Stimulated activated CD8-positive, alpha-beta memory T cell treated with anti-CD3 and anti-CD28 coated beads, Interleukin-2, amount 100 ng/mL, for 1 hour (primary cell): Measurements from ENCODE around the gene YJU2.
"Not testable (repeated sequence)": the region's sequence is repeated elsewhere in the genome, so short reads cannot be mapped to it uniquely, and the experiment has no call there.

Source experiments
- DNase-seq, 2 donors: peaks; one replicate each; pipeline ENCODE4 v3.0.0-alpha.2; 2020; ENCODE audit warnings: low read depth in 2 of 2

YJU2 gene

DNA sequence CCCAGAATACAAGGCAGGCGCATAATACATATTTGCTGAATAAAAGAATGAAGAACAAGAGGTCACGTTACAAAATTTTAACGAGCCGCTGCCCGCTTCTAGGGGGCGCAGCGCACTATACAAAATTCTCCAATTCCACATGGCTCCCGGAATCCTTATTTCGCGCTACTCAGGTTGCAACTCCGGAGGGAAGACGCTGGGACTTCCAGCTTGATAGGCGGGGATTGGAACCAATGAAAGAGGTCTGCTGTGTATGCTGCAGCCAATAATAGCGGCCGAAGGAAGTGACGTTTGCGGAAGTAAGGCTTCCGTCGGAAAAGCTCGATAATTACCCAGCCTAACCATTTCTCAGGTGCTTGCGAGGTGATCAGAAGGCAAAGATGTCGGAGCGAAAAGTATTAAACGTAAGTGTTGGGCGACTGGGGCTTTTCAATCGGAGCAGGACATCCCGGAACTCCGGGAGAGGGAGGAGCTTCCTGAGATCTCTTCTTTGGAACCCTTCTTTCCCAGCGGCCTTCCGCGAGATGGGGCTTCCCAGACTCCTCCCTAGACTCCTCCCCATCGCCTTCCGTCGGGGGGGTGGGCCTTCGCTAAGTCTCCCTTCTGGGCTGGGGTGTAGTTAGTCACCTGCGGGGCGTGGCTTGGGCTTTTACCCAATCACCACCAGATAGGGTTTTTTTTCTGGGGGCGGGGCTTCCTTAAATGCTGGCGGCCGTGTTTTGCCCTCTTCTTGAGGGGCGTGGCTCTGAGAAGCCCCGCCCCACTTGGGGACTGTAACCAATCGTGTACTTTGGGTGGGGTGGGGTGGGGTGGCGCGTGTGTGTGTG lies at the start of gene YJU2:
Gene YJU2, plus strand, starts transcription at position 314 of the 827 bp plus-strand sequence. Its CDS starts 67 bp downstream, at position 381.
- DNase-seq: peak; percentile 92 to 98

DNA sequence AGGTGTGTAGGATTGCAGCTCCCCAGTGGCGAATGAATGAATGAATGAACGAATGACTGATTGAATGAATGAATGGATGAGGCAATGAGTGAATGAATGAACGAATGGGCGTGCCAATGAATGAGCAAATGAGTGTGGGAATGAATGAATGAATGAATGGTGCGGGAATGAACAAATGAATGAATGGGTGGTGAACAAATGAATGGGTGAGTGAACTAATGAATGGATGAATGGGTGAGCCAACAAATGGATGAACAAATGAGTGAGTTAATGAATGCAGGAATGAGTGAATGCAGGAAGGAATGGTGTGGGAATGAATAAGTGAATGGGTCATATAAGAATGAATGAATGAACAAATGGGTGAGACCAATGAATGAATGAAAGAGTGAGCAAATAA lies 49.7 kb upstream of the YJU2 start:
- DNase-seq: no peak

DNA sequence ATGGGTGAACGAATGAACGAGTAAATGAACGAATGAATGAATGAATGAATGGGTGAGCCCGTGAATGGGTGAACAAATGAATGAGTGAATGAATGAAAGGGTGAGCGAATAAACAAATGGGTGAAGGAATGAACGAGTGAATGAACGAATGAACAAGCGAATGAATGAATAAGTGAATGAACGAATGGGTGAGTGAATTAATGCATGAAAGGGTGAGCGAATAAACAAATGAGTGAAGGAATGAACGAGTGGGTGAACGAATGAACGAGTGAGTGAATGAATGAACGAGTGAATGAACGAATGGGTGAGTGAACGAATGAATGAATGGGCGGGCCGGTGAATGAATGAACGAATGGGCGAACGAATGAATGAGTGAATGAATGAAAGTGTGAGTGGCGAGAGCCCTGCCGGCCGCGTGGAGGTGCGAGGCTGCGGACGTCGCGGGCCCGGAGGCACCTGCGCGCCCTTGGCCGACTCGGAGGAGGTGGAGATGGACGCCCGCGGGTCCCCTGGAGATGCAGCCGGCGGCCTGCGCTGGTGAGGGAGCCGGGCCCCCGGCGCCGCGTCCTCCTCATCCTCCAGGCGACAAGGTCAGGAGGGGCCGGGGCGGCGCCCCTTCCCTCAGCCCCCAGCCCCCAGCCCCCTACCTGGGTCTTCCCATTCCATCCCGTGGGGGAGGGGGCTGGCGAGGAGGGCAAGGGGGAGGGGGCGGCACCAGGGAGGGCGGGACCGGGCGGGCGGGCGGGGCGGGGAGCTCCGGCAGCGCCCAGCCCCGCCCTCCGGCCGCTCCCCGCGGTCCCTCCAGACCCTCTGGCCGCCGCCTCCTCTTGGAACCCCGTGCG lies 49.0 kb upstream of the YJU2 start:
- DNase-seq: no peak

DNA sequence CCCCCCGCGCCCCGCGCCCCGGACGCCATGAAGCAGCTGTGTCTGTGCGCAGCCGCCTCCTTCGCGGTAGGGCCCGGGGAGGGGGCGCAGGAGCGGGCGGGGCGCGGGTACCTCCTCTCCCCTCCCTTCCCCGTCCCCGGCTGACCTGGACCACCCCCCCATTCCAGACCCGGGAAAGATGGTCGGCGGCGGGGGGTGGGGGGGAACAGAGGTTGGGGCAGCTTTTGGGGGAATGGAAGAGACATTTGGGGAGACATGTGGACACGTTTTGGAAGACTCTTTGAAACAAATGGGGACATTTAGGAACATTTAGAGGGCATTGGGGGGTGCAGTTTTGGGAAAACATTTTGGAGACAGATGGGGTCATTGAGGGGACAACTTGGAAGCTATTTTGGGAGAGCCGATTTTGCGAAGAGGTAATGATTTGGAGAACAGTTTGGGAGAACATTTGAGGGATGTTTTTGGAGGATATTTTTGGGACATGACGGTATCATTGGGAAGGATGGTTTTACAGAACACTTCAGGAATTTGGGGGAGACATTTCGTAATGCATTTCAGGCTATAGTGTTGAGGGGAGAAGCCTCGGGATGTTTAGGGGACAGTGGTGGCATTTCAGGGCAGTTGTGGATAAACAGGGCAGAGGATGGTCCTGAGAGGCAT lies 48.3 kb upstream of the YJU2 start:
- DNase-seq: no peak

DNA sequence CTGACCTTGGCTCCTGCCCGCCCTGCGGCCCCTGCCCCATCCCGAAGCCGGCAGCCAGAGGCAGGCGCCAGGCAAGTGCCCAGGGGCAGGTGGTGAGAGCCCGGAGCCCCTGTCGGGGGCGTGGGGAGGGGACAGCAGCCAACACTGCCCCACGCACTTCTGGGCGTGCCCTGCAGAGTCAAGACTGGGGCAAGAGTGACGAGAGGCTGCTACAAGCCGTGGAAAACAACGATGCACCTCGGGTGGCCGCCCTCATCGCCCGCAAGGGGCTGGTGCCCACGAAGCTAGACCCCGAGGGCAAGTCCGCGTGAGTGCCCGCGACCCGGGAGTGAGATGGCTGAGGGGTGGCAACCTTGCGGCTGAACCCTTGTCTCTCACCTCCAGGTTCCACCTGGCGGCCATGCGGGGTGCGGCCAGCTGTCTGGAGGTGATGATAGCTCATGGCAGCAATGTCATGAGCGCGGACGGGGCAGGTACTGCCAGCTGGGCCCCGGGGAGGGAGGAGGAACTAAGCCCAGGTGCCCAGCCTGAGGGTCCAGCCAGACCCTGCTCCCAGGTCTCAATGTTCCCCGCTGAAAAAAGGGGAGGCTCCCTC lies 47.1 kb upstream of the YJU2 start:
- no peak for DNase-seq

DNA sequence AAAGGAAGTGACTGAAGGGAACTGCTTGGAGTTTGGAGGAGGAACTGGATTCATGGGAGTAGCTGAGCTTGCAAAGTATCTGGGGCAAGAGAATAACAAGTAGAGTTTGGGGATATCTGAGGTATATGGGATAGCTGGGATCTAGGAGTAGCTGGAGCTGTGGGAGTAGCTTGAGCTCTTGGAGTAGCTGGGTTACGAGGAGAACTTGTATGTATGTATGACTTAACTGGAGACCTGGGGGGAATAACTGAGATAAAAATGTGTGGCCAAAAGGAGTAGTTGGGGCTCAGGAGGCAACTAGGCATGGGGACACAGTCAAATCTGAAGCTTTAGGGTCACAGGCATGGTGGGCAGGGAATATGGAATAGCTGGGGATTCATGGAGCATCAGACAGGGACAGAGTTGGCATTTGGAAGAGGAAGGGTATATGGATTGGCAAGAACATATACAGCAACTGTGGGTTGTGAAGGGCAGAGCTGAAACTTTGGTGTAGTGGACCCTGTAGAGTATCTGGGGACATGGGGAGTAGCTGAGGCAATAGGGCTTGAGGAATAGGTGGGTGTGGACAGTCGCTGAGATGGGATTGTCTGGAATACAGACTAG lies 45.8 kb upstream of the YJU2 start:
- DNase-seq: no peak

DNA sequence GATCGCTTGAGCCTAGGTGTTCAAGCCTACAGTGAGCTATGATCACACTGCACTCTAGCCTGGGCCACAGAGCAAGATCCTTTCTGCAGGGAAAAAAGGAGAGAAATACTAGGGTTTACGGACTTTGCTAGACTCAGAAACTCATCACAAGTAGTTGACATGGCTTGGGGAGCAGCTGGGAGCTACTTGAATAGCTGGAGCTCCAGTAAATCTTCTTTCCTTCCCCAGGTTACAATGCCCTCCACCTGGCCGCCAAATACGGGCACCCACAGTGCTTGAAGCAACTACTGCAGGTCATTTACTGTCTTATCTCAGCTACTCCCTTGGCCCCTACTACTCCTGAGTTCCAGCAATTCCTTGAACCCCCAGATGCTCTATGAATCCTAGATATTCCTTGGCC lies 45.1 kb upstream of the YJU2 start:
- DNase-seq: no peak

DNA sequence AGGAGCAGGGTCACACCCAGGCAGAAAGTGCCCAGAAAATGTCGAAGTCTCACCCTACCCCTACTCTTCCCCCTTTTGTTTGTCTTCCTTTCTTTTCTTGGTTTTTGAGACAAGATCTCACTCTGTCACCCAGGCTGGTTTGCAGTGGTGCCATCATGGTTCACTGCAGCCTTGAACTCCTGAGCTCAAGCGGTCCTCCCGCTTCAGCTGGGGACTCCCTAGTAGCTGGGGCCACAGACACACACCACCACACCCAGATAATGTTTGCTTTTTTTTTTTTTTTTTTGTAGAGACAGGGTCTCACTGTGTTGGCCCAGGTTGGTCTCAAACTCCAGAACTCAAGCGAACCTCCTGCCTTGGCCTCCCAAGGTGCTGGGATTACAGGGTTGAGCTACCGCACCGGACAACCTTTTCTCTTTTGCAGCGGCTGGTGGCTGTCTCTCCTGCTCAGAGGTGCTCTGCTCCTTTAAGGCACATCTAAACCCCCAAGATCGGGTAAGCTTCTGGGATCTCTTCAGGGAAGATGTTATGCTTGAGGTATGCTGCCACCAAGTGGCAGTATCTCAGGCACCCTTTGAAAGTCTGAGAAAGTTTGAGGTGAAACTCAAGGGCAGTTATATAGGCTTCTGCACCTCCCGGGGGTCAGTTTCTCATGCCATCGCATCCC lies 39.9 kb upstream of the YJU2 start:
- DNase-seq: no peak

DNA sequence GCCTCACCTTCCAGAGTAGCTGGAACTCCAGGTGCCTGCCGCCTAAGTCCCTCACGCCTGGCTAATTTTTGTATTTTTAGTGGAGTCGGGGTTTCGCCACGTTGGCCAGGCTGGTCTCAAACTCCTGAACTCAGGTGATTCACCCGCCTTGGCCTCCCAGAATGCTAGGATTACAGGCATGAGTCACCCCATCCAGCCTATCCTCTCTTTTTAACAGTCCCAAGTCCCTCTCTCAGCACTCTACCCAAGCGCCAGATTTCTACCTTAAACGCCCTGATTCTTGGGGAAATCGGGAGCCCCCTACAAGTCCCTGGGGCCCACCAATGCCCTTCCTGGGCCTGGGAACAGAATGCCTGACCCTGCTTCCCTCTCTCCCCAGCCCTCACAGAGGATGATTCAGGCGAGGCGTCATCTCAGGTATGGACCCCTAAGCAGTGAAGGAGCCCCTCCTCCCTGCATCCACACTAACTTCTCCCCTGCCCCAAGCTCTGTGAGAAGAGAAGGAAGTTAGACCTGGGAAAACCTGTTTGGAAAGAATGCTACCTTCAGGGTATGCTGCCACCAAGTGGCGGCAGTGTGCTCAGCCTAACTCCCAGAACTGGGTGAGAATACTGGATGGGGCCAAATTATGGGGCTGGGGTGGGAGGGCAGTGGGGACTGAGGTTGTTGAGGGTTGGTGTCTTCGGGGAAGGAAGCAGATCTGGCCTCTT lies 38.3 kb upstream of the YJU2 start:
- DNase-seq: no peak

DNA sequence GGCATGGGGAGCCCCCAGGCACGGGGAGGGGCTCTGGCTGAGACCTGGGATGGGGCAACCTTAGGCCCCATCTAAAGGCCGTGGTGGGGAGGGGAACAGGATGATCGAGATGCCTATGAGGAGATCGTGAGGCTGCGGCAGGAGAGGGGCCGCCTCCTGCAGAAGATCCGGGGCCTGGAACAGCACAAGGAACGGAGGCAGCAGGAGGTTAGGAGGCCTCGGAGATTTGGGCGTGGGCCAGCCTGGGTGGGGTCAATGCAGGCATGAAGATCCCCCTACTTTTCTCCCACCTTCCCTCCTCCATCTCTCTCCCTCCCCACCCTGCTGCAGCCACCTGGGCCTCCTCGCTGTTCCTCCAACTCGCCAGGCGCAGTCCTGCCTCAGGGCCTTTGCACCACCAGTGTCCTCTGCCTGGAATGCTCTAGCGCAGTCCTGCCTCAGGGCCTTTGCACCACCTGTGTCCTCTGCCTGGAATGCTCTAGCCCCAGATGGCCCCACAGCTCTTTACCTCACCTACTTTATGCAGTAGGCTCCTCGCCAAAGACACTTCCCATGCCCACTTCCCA lies 36.6 kb upstream of the YJU2 start:
- DNase-seq: no peak

DNA sequence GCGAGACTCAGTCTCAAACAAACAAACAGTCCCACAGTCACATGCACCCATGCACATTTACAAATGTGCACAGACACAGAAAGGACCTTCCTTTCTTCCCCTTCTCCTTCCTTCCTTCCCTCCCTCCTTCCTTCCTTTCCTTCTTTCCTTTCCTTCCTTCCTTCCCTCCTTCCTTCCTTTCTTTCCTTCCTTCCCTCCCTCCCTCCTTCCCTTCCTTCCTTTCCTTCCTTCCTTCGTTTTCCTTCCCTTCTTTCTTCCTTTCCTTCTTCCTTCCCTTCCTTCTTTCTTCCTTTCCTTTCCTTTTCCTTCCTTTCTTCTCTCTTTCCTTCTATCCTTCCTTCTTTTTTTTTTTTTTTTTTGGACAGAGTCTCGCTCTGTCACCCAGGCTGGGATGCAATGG lies 33.8 kb upstream of the YJU2 start:
- DNase-seq: no peak

DNA sequence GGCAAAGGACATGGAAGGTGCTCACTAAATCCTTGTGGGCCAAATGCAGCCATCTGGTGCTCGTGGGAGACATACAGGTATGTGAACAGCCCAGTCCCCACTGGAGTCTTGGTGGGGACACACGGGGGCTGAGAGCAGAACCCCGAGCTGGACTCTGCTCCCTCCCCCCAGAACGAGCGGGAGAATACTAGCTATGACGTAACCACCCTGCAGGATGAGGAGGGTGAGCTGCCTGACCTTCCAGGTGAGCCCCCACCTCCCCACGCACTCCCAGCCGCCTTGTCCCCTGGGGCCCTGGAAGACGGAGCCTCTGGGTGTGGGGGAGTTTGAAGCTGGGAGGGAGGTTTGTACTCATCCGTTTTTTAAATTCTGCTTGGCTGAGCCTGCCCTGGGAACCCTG lies 31.1 kb upstream of the YJU2 start:
- DNase-seq: no peak

DNA sequence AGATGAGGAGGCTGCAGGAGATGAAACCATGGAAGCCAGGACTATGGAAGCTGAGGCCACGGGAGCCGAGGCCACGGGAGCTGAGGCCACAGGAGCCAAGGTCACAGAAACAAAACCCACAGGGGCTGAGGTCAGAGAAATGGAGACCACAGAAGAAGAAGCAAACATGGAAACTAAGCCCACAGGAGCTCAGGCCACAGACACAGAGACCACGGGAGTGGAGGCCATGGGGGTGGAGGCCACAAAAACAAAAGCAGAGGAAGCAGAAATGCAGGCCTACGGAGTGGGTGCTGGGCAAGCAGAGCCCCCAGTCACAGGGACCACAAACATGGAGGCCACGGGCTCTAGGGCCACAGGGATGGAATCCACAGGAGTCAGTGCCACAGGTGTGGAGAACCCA lies 30.0 kb upstream of the YJU2 start:
- no peak for DNase-seq

DNA sequence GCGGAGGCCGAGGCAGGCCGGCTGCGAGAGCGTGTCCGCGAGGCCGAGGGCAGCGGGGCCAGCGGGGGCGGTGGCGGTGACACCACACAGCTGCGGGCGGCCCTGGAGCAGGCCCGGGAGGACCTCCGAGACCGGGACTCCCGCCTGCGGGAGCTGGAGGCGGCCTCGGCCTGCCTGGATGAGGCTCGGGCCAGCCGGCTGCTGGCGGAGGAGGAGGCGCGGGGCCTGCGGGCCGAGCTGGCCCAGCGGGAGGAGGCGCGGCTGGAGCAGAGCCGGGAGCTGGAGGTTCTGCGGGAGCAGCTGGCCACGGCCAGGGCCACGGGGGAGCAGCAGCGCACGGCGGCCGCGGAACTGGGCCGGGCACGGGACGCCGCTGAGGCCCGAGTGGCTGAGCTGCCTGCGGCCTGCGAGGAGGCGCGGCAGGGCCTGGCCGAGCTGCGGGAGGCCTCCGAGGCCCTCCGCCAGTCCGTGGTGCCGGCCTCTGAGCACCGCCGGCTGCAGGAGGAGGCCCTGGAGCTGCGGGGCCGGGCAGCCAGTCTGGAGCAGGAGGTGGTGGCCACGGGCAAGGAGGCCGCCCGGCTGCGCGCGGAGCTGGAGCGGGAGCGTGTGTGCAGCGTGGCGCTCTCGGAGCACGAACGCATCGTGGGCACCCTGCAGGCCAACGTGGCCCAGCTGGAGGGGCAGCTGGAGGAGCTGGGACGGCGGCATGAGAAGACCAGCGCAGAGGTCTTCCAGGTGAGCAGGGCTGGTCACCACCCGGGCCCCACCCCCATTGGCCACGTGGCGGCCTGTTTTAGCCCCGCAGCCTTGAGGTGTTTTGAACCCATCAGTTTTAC lies 29.2 kb upstream of the YJU2 start:
- DNase-seq: no peak

DNA sequence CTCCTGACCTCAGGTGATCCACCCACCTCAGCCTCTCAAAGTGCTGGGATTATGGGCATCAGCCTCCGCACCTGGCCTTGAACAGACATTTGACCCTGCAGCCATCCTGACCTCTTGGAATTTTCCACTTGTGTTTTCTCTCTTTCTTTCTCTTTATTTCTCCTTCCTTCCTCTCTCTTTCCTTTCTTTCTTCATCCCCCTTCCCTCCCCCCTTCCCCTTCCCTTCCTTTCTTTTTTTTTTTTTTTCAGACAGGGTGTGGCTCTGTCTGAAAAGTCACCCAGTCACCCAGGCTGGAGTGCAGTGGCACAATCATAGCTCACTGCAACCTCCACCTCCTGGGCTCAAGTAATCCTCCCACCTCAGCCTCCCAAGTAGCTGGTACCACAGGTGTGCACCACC lies 28.4 kb upstream of the YJU2 start:
- DNase-seq: not testable (repeated sequence)

DNA sequence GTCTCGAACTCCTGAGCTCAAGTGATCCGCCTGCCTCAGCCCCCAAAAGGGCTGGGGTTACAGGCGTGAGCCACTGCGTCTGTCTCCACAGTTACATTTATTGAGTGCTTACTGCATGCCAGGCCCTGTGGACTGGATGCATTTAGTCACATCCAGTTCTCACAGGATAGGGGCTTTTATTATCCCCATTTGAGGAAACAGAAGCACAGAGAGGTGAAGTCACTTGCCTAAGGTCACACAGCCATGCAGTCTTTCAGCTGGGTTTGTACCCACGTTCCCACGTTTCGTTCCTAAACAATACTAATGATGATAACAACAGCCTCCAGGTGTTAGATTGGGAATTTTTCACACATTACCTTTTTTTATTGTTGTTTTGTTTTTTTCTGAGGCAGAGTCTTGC lies 26.7 kb upstream of the YJU2 start:
- DNase-seq: no peak

DNA sequence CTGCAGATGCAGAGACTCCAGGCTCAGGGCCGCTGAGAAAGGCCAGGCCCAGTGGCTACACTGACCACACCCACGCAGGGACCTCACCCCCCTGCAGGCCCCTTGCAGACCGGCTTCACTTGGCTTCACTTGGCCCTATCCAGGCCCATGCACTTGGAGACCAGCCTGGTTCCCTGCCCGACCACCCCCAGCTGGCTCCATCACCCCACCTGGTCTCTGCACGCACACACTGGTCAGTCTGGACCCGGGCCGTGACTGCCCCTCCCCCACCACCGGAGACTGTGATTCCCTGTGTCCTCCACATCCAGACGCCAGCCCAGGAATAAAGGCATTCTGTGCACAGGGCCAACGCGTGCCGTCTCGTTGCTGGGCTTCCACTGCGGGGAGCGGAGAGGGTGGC lies 22.4 kb upstream of the YJU2 start:
- DNase-seq: no peak

DNA sequence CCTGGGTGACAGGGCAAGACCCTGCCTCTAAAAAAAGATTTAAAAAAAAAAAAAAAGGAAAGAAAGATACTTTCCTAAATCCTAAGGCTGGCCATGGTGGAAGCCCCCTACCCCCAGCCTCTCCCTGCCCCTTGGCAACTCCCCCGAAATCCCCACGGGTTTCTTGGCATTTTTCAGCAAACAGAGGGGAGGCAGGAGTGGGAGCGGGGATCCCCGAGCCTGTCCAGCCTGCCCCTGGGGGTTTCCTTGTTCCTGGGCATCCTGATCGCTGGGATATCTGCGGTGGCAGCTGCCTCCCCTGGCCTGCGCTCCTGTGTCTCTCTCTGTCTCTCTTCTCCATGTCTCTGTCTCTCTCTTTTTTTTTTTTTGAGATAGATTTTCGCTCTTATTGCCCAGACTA lies 21.0 kb upstream of the YJU2 start:
- no peak for DNase-seq

DNA sequence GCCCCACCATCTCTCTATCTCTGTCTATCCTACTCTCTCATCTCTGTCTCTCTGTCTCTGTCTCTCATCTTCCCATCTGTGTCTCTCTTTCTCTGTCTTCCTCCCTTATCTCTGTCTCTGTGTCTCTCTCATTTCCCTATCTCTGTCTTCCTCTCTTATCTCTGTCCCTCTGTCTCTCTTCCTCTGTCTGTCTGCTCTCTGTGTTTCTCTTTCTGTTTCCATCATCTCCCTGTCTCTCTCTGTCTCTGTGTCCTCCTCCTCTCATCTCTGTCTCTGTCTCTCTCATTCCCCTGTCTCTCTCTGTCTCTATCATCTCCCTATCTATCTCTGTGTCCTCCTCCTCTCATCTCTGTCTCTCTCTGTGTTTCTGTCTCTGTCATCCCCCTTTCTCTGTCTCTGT lies 19.1 kb upstream of the YJU2 start:
- no peak for DNase-seq
